ENCODE measurements around the gene BCHE. TPM values are rescaled to one million over a fixed set of nuclear protein-coding genes. Genes with fewer than 3 reads are reported as not detected.
A peak's percentile ranks its signal among the peaks of the same experiment; 100 is the strongest.

Gene BCHE
- total RNA-seq, 6 experiments from 2014 or later, result 28.4 to 53.8 (median 34.4) TPM

DNA sequence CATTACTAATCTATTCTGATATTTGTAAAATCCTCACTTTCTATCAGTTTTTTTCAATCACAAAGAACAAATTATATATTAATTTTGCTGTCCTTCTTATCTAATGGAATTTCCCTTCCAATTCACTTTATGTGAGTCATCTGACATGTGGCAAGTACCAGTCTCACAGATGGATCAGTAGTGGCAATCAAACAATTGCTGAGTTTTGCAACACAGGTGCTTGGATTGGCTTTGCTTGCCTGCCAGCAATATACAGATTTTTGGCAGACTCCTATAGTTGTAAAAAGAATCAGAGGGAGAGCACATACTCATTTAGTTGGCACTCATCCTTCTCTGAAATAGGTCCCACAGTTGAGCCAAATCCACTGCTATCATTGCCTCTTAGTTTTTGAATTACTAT is 83.7 kb downstream of the BCHE start:
- Histone ChIP-seq H3K36me3 (no peaks in the 10 kb centered on the region), H3K4me1 (no peaks in the 10 kb centered on the region), H3K27ac (no peak overlapping the region), H3K27me3 (no peaks in the 10 kb centered on the region), H3K9me3 (no peaks in the 10 kb centered on the region), H3K4me3 (no peak overlapping the region)
- no peak for TF ChIP-seq POLR2A (IDR thresholded peaks at IDR 0.05)
- TF ChIP-seq CTCF (IDR thresholded peaks at IDR 0.05), result no peak
- ATAC-seq (peak; percentile 86 to 99 (median 94)), DNase-seq (no peak)
- intact Hi-C loops (cut with DNase I), result no loop called here

- H3K27me3 ChIP-seq, result no peaks in the 10 kb centered on the region
- TF ChIP-seq POLR2A (IDR thresholded peaks at IDR 0.05) (no peak), CTCF (IDR thresholded peaks at IDR 0.05) (no peak)
- H3K4me1 ChIP-seq, result peaks cover 0 to 2% (median 0%) of the 10 kb centered on the region in 4 donors
- DNase-seq, result no peak
- H3K4me3 ChIP-seq, result no peak overlapping the region
- no peak for ATAC-seq
- H3K36me3 ChIP-seq, result no peaks in the 10 kb centered on the region
- H3K27ac ChIP-seq, result no peak overlapping the region
- WGBS (ENCODE audit: insufficient coverage, low coverage, low lambda C conversion rate, missing lambda C conversion rate), result 91% methylated on average over 6 of the region's 7 CpGs
- H3K9me3 ChIP-seq, result no peaks in the 10 kb centered on the region
- intact Hi-C loops (cut with DNase I), result no loop called here
Observed at GRCh38 chr3:165751637-165752036, 85.6 kb downstream of the BCHE start.

DNA sequence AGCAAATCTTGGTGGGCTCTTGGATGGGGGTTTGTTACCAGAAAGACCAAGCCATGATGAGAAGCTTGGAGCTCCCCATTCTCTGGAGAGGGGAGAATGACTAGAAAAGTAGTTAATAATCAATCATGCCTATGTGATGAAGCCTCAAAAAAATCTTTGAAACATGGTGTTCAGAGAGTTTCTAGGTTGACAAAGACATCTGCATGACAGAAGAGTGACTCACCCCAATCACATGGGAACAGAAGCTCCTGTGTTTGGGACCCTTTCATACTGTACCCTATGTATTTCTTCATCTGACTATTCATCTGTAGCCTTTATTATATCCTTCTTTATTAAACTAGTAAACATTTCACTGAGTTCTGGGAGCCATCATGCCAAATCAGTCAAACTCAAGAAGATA is 87.4 kb downstream of the BCHE start:
- Histone ChIP-seq H3K4me3 (no peak overlapping the region), H3K27ac (no peak overlapping the region), H3K27me3 (no peaks in the 10 kb centered on the region), H3K9me3 (no peaks in the 10 kb centered on the region), H3K36me3 (no peaks in the 10 kb centered on the region), H3K4me1 (peaks cover 0 to 7% (median 0%) of the 10 kb centered on the region in 4 donors)
- intact Hi-C loops (cut with DNase I), result no loop called here
- TF ChIP-seq CTCF (IDR thresholded peaks at IDR 0.05) (no peak), POLR2A (IDR thresholded peaks at IDR 0.05) (no peak)
- peak in 1 of 4 donors; percentile 28 for ATAC-seq
- no peak for DNase-seq

GRCh38 chr3:165749241-165749640 is 88.0 kb downstream of the BCHE start:
- H3K4me3 ChIP-seq, result no peak overlapping the region
- peaks cover 0 to 7% (median 0%) of the 10 kb centered on the region in 4 donors for H3K4me1 ChIP-seq
- ATAC-seq, result no peak
- H3K27ac ChIP-seq, result no peak overlapping the region
- TF ChIP-seq POLR2A (IDR thresholded peaks at IDR 0.05) (no peak), CTCF (IDR thresholded peaks at IDR 0.05) (no peak)
- WGBS (ENCODE audit: insufficient coverage, low coverage, low lambda C conversion rate, missing lambda C conversion rate), result 96% methylated on average over 2 of the region's 2 CpGs
- no peaks in the 10 kb centered on the region for H3K36me3 ChIP-seq
- no peak for DNase-seq
- intact Hi-C loops (cut with DNase I), result no loop called here
- H3K9me3 ChIP-seq, result no peaks in the 10 kb centered on the region
- no peaks in the 10 kb centered on the region for H3K27me3 ChIP-seq

- no peak overlapping the region for H3K27ac ChIP-seq
- TF ChIP-seq POLR2A (IDR thresholded peaks at IDR 0.05), result no peak
- no peak for TF ChIP-seq CTCF (IDR thresholded peaks at IDR 0.05)
- no peaks in the 10 kb centered on the region for H3K9me3 ChIP-seq
- WGBS (ENCODE audit: insufficient coverage, low coverage, low lambda C conversion rate, missing lambda C conversion rate), result 61% methylated on average over 2 of the region's 2 CpGs
- intact Hi-C loops (cut with DNase I), result no loop called here
- no peaks in the 10 kb centered on the region for H3K27me3 ChIP-seq
- ATAC-seq (no peak), DNase-seq (no peak)
- H3K36me3 ChIP-seq, result no peaks in the 10 kb centered on the region
- peaks cover 0 to 7% (median 0%) of the 10 kb centered on the region in 4 donors for H3K4me1 ChIP-seq
- no peak overlapping the region for H3K4me3 ChIP-seq
Observed at GRCh38 chr3:165748094-165748493, 89.1 kb downstream of the BCHE start.
